Testis (tissue), 5 donors: ENCODE data around the gene TYROBP. TPM values are rescaled to one million over a fixed set of nuclear protein-coding genes. Genes with fewer than 3 reads are reported as not detected.
A peak's percentile ranks its signal among the peaks of the same experiment; 100 is the strongest.
"Not testable (repeated sequence)": the region's sequence is repeated elsewhere in the genome, so short reads cannot be mapped to it uniquely, and the experiment has no call there.

Source experiments
- DNase-seq: peaks from one replicate; pipeline ENCODE4 v3.0.0-alpha.2; 2019
- H3K27ac ChIP-seq, 2 donors: fragments of 200-600 bp; sonication (generic); one replicate each; pipeline ENCODE4 v1.5.1; 2019
- H3K27me3 ChIP-seq: fragments of 200-600 bp; sonication (generic); one replicate; pipeline ENCODE4 v1.5.1; 2019
- H3K36me3 ChIP-seq: fragments of 200-600 bp; sonication (generic); one replicate; pipeline ENCODE4 v1.5.1; 2017; ENCODE audit warnings: low read depth; ENCODE audit errors: missing control alignments
- H3K4me1 ChIP-seq: fragments of 200-600 bp; sonication (generic); one replicate; pipeline ENCODE4 v1.5.1; 2019
- H3K4me3 ChIP-seq, 2 donors: fragments of 200-600 bp; sonication (generic); one replicate each; pipeline ENCODE4 v1.5.1; 2017 to 2019
- H3K9me3 ChIP-seq: fragments of 200-600 bp; sonication (generic); one replicate; pipeline ENCODE4 v1.5.1; 2017
- POLR2A ChIP-seq: fragments of 450-650 bp; IDR thresholded peaks from one replicate; pipeline ENCODE4 v1.6.1; 2017; ENCODE audit warnings: antibody characterized with exemption, mild to moderate bottlenecking, moderate library complexity
- WGBS, 2 donors: methylation state at CpG; one replicate each; pipeline ENCODE4 v1.1.5; 2018; 5-methylcytosine and 5-hydroxymethylcytosine counted together
- intact Hi-C: fragments of 100-400 bp; cut with DNase I; formaldehyde crosslinking; loops from one replicate; pipeline ENCODE4 v1.15.1; 2023; ENCODE audit warnings: low total_unique reads
- long read RNA-seq, 2 donors: transcript quantifications; one replicate each; lab custom pipeline, GENCODE V29; 2026
- polyA plus RNA-seq: library from polyadenylated mRNA; stranded (reverse); fragments of 350-450 nt; fragmentation: Illumina TruSeq; extraction: RNeasy Lipid Tissue Mini Kit (QIAGEN cat#74804); gene quantifications from one replicate; pipeline ENCODE4 v1.2.3, GENCODE V29; 2014; ENCODE audit warnings: low read depth, low replicate concordance; ENCODE audit not compliant: insufficient read depth
- total RNA-seq, 2 donors: library from RNA; depleted of rRNA; stranded (reverse); fragments of >200 nt; gene quantifications; one replicate each; pipeline ENCODE4 v1.2.3, GENCODE V29; 2016
- TF ChIP-seq, protein P1 (sequence below), 3 experiments: fragments of 450-650 bp in 2 of 3; fragments of 200-600 bp in 1 of 3; sonication (generic) in 1 of 3; IDR thresholded peaks; one replicate each; pipeline ENCODE4 v1.5.1; 2016 to 2019; ENCODE audit warnings: antibody characterized with exemption in 3 of 3, mild to moderate bottlenecking in 2 of 3, moderate library complexity in 1 of 3

Gene TYROBP
- total RNA-seq (10 to 100 TPM in 1 of 2 donors, 1 to 10 TPM in 1; 2.9 to 21.7 TPM), polyA plus RNA-seq (77.5 TPM)
- long read RNA-seq, donor 1, transcript TYROBP-201 (5 exons, 568 nt) = major isoform, 10 of 16 reads
- long read RNA-seq, donor 1, partial matches to known transcripts = 0 of 16 reads
- long read RNA-seq, donor 1, other reads (novel, unspliced or antisense) = 0 of 16 reads
- long read RNA-seq, donor 2, transcript TYROBP-201 (5 exons, 568 nt) = major isoform, 13 of 15 reads
- long read RNA-seq, donor 2, partial matches to known transcripts = 0 of 15 reads
- long read RNA-seq, donor 2, other reads (novel, unspliced or antisense) = 0 of 15 reads

DNA sequence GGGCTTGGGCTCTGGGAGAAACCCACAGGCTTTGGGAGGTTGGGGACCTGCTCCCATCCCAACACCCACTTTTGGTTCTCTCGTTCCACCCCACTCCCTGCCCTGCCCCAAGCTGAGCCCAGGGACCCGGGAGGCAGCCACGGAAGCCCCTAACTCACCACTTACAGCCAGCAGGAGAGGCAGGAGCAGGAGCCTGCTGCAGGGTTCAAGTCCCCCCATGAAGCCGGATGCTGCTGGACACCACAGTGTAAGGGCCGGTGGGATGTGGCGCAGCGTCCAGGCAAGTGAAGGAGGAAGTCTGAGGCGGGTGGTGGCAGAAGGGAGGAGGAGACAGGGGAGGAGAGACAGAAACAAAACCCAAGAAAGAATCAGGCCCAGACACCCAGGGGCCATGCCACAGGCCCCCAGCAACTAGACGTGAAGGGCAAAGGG is at the start of gene TYROBP:
TSS of gene TYROBP (minus strand) at position 286 of the 432 bp plus-strand sequence. CDS start at position 219, 67 bp downstream.
- Histone ChIP-seq H3K4me1 (no peaks in the 10 kb centered on the region), H3K27me3 (no peaks in the 10 kb centered on the region), H3K9me3 (no peaks in the 10 kb centered on the region), H3K27ac (peak within 1 kb of the TSS in 1 of 2 donors; percentile 41), H3K4me3 (peak within 1 kb of the TSS in 1 of 2 donors; percentile 9), H3K36me3 (no peaks in the 10 kb centered on the region)
- intact Hi-C loops = no loop called here
- 77 to 78% methylated on average over 9 of the region's 9 CpGs for WGBS, 2 donors
- DNase-seq = no peak
- TF ChIP-seq POLR2A = no peak
- TF ChIP-seq, protein P1, sequence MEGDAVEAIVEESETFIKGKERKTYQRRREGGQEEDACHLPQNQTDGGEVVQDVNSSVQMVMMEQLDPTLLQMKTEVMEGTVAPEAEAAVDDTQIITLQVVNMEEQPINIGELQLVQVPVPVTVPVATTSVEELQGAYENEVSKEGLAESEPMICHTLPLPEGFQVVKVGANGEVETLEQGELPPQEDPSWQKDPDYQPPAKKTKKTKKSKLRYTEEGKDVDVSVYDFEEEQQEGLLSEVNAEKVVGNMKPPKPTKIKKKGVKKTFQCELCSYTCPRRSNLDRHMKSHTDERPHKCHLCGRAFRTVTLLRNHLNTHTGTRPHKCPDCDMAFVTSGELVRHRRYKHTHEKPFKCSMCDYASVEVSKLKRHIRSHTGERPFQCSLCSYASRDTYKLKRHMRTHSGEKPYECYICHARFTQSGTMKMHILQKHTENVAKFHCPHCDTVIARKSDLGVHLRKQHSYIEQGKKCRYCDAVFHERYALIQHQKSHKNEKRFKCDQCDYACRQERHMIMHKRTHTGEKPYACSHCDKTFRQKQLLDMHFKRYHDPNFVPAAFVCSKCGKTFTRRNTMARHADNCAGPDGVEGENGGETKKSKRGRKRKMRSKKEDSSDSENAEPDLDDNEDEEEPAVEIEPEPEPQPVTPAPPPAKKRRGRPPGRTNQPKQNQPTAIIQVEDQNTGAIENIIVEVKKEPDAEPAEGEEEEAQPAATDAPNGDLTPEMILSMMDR (IDR thresholded peaks at IDR 0.05) = no peak

- H3K4me3 ChIP-seq, H3K9me3 ChIP-seq, DNase-seq, H3K36me3 ChIP-seq, H3K27ac ChIP-seq, intact Hi-C loops, H3K4me1 ChIP-seq, H3K27me3 ChIP-seq: not testable (repeated sequence)
- 84 to 86% methylated on average over 8 of the region's 8 CpGs for WGBS, 2 donors
These were observed 49.3 kb upstream of the TYROBP start for GRCh38 chr19:35957411-35957810.

DNA sequence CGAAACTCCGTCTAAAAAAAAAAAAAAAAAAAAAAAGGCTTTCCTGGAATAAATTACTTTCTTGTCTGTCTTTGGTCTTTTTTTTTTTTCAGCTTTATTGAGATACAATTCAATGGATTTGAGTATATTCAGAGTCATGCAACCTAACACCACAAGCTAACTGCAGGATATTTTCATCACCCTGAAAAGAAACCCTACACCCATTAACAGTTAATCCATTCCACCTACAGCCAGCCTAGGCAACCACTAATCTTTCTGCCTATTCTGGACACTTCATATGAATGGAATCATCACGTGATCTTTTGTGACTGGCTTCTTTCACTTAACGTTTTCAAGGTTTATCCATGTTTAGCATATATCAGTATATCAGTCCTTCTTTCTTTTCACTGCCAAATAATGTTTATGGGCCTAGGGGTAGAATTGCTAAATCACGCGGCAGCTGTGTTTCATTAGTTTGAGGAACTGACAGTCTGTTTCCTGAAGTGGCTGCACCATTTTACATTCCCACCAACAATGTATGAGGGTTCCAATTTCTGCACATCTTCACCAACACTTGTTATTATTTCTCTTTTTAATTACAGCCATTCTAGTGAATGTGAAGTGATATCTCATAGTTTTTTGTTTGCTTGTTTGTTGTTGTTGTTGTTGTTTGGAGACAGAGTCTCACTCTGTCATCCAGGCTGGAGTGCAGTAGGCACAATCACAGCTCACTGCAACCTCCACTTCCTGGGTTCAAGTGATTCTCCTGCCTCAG is 48.0 kb upstream of the TYROBP start:
- Histone ChIP-seq H3K9me3 (no peaks in the 10 kb centered on the region), H3K27ac (no peak overlapping the region), H3K4me3 (no peak overlapping the region), H3K4me1 (peaks cover 5% of the 10 kb centered on the region), H3K36me3 (no peaks in the 10 kb centered on the region), H3K27me3 (no peaks in the 10 kb centered on the region)
- TF ChIP-seq, protein P1 (IDR thresholded peaks at IDR 0.05) = no peak
- TF ChIP-seq POLR2A = no peak
- WGBS, 2 donors = 75 to 79% methylated on average over 6 of the region's 6 CpGs
- DNase-seq = no peak
- intact Hi-C loops = no loop called here

DNA sequence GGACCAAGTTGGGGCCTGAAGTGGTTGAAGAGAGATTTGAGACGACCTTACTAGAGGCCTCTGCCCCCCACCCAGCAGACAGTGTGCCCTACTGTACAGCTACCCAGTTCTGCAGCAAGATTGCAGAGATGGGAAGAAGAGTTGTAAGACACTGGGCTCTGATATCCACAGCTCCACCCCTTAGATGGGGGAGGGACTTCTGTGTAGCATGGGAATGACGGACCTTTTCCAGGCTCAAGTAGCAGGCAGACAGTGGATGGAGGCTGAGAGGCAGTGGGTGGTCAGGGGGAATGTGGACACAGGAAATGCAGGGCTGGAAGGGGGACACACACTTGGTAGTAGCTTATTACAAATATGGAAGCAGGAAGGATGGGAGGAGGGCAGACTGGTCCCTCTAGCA is 41.0 kb upstream of the TYROBP start:
- DNase-seq = no peak
- no peaks in the 10 kb centered on the region for H3K9me3 ChIP-seq
- H3K27me3 ChIP-seq = no peaks in the 10 kb centered on the region
- no peak overlapping the region for H3K27ac ChIP-seq
- no peaks in the 10 kb centered on the region for H3K36me3 ChIP-seq
- no peak overlapping the region for H3K4me3 ChIP-seq
- no peaks in the 10 kb centered on the region for H3K4me1 ChIP-seq
- intact Hi-C loops = no loop called here
- TF ChIP-seq POLR2A = no peak
- TF ChIP-seq, protein P1 (IDR thresholded peaks at IDR 0.05) = no peak
- whole genome bisulfite sequencing, 2 donors = 25 to 41% methylated on average over 2 of the region's 2 CpGs

- H3K27me3 ChIP-seq = no peaks in the 10 kb centered on the region
- DNase-seq = no peak
- no peak overlapping the region for H3K4me3 ChIP-seq
- no peaks in the 10 kb centered on the region for H3K9me3 ChIP-seq
- intact Hi-C loops = no loop called here
- H3K4me1 ChIP-seq = no peaks in the 10 kb centered on the region
- WGBS, 2 donors = 92 to 96% methylated on average over 4 of the region's 4 CpGs
- H3K27ac ChIP-seq = no peak overlapping the region
- no peaks in the 10 kb centered on the region for H3K36me3 ChIP-seq
- TF ChIP-seq, protein P1 (IDR thresholded peaks at IDR 0.05) = no peak
- no peak for TF ChIP-seq POLR2A
These were observed 38.1 kb upstream of the TYROBP start for GRCh38 chr19:35946203-35946602.
